Keratinocyte (primary cell): ENCODE results near the gene CFAP298. TPM values are rescaled to one million over a fixed set of nuclear protein-coding genes. Genes with fewer than 3 reads are reported as not detected.

Source experiments
- DNase-seq: peaks from one replicate; pipeline ENCODE4 v3.0.0-alpha.2; 2011; ENCODE audit warnings: low read depth, missing footprints, low spot score
- FAIRE-seq: peaks from 2 replicates; lab custom pipeline; 2011; peaks lifted over from hg19 to GRCh38; lab: Jason Lieb, UNC
- H2AFZ ChIP-seq: 2 replicates; pipeline ENCODE4 v1.6.0; 2012; ENCODE audit warnings: low read length, control low read depth, inconsistent platforms; ENCODE audit not compliant: control insufficient read depth
- H3K27ac ChIP-seq: 2 replicates; pipeline ENCODE4 v1.5.1; 2011; ENCODE audit warnings: low read length; ENCODE audit not compliant: control insufficient read depth, insufficient read depth
- H3K27me3 ChIP-seq: 3 replicates; pipeline ENCODE4 v1.6.0; 2011; ENCODE audit warnings: low read length; ENCODE audit not compliant: control insufficient read depth, insufficient read depth; ENCODE audit errors: extremely low read depth
- H3K36me3 ChIP-seq, 2 experiments: 2 replicates in 1 of 2; 3 replicates in 1 of 2; pipeline ENCODE4 v1.5.1; 2011; ENCODE audit warnings: low read length in 2 of 2, mild to moderate bottlenecking in 1 of 2; ENCODE audit not compliant: control insufficient read depth in 2 of 2, insufficient read depth in 2 of 2; ENCODE audit errors: extremely low read depth in 1 of 2
- H3K4me1 ChIP-seq: 3 replicates; pipeline ENCODE4 v1.5.1; 2011; ENCODE audit warnings: low read length; ENCODE audit not compliant: control insufficient read depth, insufficient read depth; ENCODE audit errors: extremely low read depth
- H3K4me2 ChIP-seq: 3 replicates; pipeline ENCODE4 v1.6.0; 2011; ENCODE audit warnings: low read depth, low read length; ENCODE audit not compliant: control insufficient read depth, insufficient read depth; ENCODE audit errors: extremely low read depth
- H3K4me3 ChIP-seq, 3 experiments: fragments of 200-600 bp in 1 of 3; sonication (generic) in 1 of 3; 2 replicates in 2 of 3; 3 replicates in 1 of 3; pipeline ENCODE4 v1.5.1; 2011 to 2016; ENCODE audit warnings: low read length in 3 of 3, mild to moderate bottlenecking in 3 of 3, control low read depth in 2 of 3, inconsistent platforms in 1 of 3, low read depth in 1 of 3, mixed read lengths in 1 of 3, mixed run types in 1 of 3, moderate library complexity in 1 of 3; ENCODE audit not compliant: control insufficient read depth in 2 of 3, insufficient read depth in 2 of 3; ENCODE audit errors: extremely low read depth in 1 of 3
- H3K79me2 ChIP-seq: 2 replicates; pipeline ENCODE4 v1.6.0; 2012; ENCODE audit warnings: low read length; ENCODE audit not compliant: control insufficient read depth, insufficient read depth
- H3K9ac ChIP-seq: 3 replicates; pipeline ENCODE4 v1.6.0; 2011; ENCODE audit warnings: low read length; ENCODE audit not compliant: control insufficient read depth, insufficient read depth; ENCODE audit errors: extremely low read depth
- H3K9me1 ChIP-seq: 3 replicates; pipeline ENCODE4 v1.6.0; 2011; ENCODE audit warnings: low read length; ENCODE audit not compliant: control insufficient read depth, insufficient read depth; ENCODE audit errors: extremely low read depth
- H3K9me3 ChIP-seq: 2 replicates; pipeline ENCODE4 v1.5.1; 2012; ENCODE audit warnings: low read depth, low read length; ENCODE audit not compliant: control insufficient read depth
- H4K20me1 ChIP-seq: 3 replicates; pipeline ENCODE4 v1.6.0; 2011; ENCODE audit warnings: low read length; ENCODE audit not compliant: control insufficient read depth, insufficient read depth; ENCODE audit errors: extremely low read depth
- CTCF ChIP-seq, 3 experiments: IDR thresholded peaks in 1 of 3; conservative IDR thresholded peaks in 1 of 3; optimal IDR thresholded peaks in 1 of 3; 2 replicates in 2 of 3; 3 replicates in 1 of 3; pipeline versions ENCODE3 to v1.5.1; 2011; ENCODE audit warnings: low read length in 3 of 3, mild to moderate bottlenecking in 3 of 3, moderate library complexity in 2 of 3, control low read depth in 1 of 3, inconsistent platforms in 1 of 3; ENCODE audit not compliant: insufficient read depth in 2 of 3; ENCODE audit errors: extremely low read depth in 1 of 3
- EZH2 ChIP-seq: IDR thresholded peaks from one replicate; pipeline ENCODE4 v1.6.1; 2012; ENCODE audit warnings: inconsistent platforms, mild to moderate bottlenecking, low read length, moderate library complexity
- dilution Hi-C: fragments of 300-500 bp; cut with MboI; formaldehyde crosslinking; loops from one replicate; pipeline ENCODE4 v1.7.0; 2020; ENCODE audit warnings: low sequenced_read_pairs; ENCODE audit not compliant: extremely low pct_ligation_motif_present
- polyA plus RNA-seq, 5 experiments: library from polyadenylated mRNA; depleted of rRNA in 3 of 5; stranded (reverse) in 3 of 5; stranded (forward) in 1 of 5; unstranded in 1 of 5; fragments of >200 nt; gene quantifications; 1 replicate in 1 of 5; 2 replicates in 3 of 5; 3 replicates in 1 of 5; pipeline versions ENCODE4 v1.2.1 to v1.2.3, GENCODE V29; 2011 to 2012; ENCODE audit warnings: missing spikeins in 2 of 5, low read depth in 1 of 5, low replicate concordance in 1 of 5

The CFAP298 gene
- polyA plus RNA-seq, 1 donor (not counting 4 experiments of a cell fraction or from before 2014, with no cell fraction given), result 47.2 TPM

- Histone ChIP-seq H2AFZ (no peak overlapping the region), H3K4me2 (no peak overlapping the region), H3K4me1 (no peaks in the 10 kb centered on the region), H3K9me3 (no peaks in the 10 kb centered on the region), H3K27me3 (no peaks in the 10 kb centered on the region), H3K9ac (no peak overlapping the region), H4K20me1 (no peaks in the 10 kb centered on the region), H3K9me1 (no peaks in the 10 kb centered on the region), H3K79me2 (no peaks in the 10 kb centered on the region), H3K27ac (no peak overlapping the region), H3K4me3 (no peak overlapping the region), H3K36me3 (no peaks in the 10 kb centered on the region)
- DNase-seq (no peak), FAIRE-seq (no peak)
- TF ChIP-seq CTCF (optimal IDR thresholded peaks at IDR 0.05 in 1 of 3, IDR thresholded peaks at IDR 0.05 in 1 of 3, conservative IDR thresholded peaks at IDR 0.05 in 1 of 3; ENCODE audit: extremely low read depth in 1 of 3, insufficient read depth in 2 of 3, low read length in 3 of 3) (no peak), EZH2 (no peak)
- dilution Hi-C loops, result no loop called here
Observed at GRCh38 chr21:32584472-32584871, 27.7 kb downstream of the CFAP298 start.

GRCh38 chr21:32581732-32582131 lies 30.4 kb downstream of the CFAP298 start:
- FAIRE-seq (no peak), DNase-seq (no peak)
- TF ChIP-seq EZH2, result no peak
- no peak for TF ChIP-seq CTCF (optimal IDR thresholded peaks at IDR 0.05 in 1 of 3, IDR thresholded peaks at IDR 0.05 in 1 of 3, conservative IDR thresholded peaks at IDR 0.05 in 1 of 3; ENCODE audit: extremely low read depth in 1 of 3, insufficient read depth in 2 of 3, low read length in 3 of 3)
- H3K9me3 ChIP-seq, result no peaks in the 10 kb centered on the region
- no peaks in the 10 kb centered on the region for H3K79me2 ChIP-seq
- no peaks in the 10 kb centered on the region for H4K20me1 ChIP-seq
- H2AFZ ChIP-seq, result no peak overlapping the region
- H3K4me2 ChIP-seq, result no peak overlapping the region
- no peak overlapping the region for H3K9ac ChIP-seq
- H3K4me3 ChIP-seq, result no peak overlapping the region
- no peaks in the 10 kb centered on the region for H3K27me3 ChIP-seq
- no peaks in the 10 kb centered on the region for H3K36me3 ChIP-seq
- no peak overlapping the region for H3K27ac ChIP-seq
- H3K9me1 ChIP-seq, result no peaks in the 10 kb centered on the region
- dilution Hi-C loops, result no loop called here
- H3K4me1 ChIP-seq, result no peaks in the 10 kb centered on the region
